GM12873 (cell line): ENCODE data around the gene AVPR2.

Source experiments
- CTCF ChIP-seq: IDR thresholded peaks from 2 replicates; pipeline ENCODE4 v1.5.1; 2012; ENCODE audit warnings: low read depth, mild to moderate bottlenecking, moderate library complexity, low read length, control low read depth; ENCODE audit not compliant: insufficient read depth; ENCODE audit errors: missing control alignments

The AVPR2 gene

GRCh38 chrX:153920546-153920945 lies 16.1 kb downstream of the AVPR2 start:
- no peak for TF ChIP-seq CTCF

GRCh38 chrX:153921070-153921469 lies 16.6 kb downstream of the AVPR2 start:
- no peak for TF ChIP-seq CTCF

- no peak for TF ChIP-seq CTCF
Measured at GRCh38 chrX:153921511-153922446, 17.3 kb downstream of the AVPR2 start.

- TF ChIP-seq CTCF, result peak; percentile 56
Measured at GRCh38 chrX:153922932-153923857, 18.7 kb downstream of the AVPR2 start.

- TF ChIP-seq CTCF, result peak; percentile 34
Measured at GRCh38 chrX:153924149-153924861, 19.8 kb downstream of the AVPR2 start.

- TF ChIP-seq CTCF, result no peak
Measured at GRCh38 chrX:153925387-153925738, 20.9 kb downstream of the AVPR2 start.
